Omental fat pad (tissue), 4 donors: Measurements from ENCODE around the gene BRSK1. TPM values are rescaled to one million over a fixed set of nuclear protein-coding genes. Genes with fewer than 3 reads are reported as not detected.

ENCODE experiments used
- ATAC-seq: fragments of 150-250 bp; one replicate; pipeline ENCODE4 v1.9.1; 2016; ENCODE audit warnings: mild to moderate bottlenecking, moderate library complexity; ENCODE audit not compliant: low FRiP score
- DNase-seq: peaks from one replicate; pipeline ENCODE4 v3.0.0-alpha.2; 2019; ENCODE audit warnings: low spot score
- CTCF ChIP-seq, 3 donors: fragments of 450-650 bp; IDR thresholded peaks; one replicate each; pipeline ENCODE4 v1.5.1; 2016 to 2017; ENCODE audit warnings: antibody characterized with exemption in 3 of 3, mild to moderate bottlenecking in 3 of 3, moderate library complexity in 2 of 3
- total RNA-seq, 4 donors: library from RNA; depleted of rRNA; stranded (reverse); fragments of >200 nt; gene quantifications; one replicate each; pipeline ENCODE4 v1.1.0, GENCODE V29; 2016

Gene BRSK1
- total RNA-seq, 4 donors from 2014 or later: 0.19 to 2.1 TPM; not detected in 2

GRCh38 chr19:55242517-55242916 is 41.3 kb upstream of the BRSK1 start:
- ATAC-seq (no peak), DNase-seq (no peak)
- no peak for TF ChIP-seq CTCF (IDR thresholded peaks at IDR 0.05)

- DNase-seq: no peak
- no peak for TF ChIP-seq CTCF (IDR thresholded peaks at IDR 0.05)
- ATAC-seq: no peak
Measured at GRCh38 chr19:55244004-55244680, 39.7 kb upstream of the BRSK1 start.

GRCh38 chr19:55245236-55245904 is 38.4 kb upstream of the BRSK1 start:
- no peak for DNase-seq
- no peak for TF ChIP-seq CTCF (IDR thresholded peaks at IDR 0.05)
- ATAC-seq: no peak

GRCh38 chr19:55246462-55247451 is 37.0 kb upstream of the BRSK1 start:
- no peak for TF ChIP-seq CTCF (IDR thresholded peaks at IDR 0.05)
- DNase-seq (no peak), ATAC-seq (no peak)

GRCh38 chr19:55247621-55248099 is 36.1 kb upstream of the BRSK1 start:
- DNase-seq (no peak), ATAC-seq (peak; percentile 55)
- no peak for TF ChIP-seq CTCF (IDR thresholded peaks at IDR 0.05)

- ATAC-seq (no peak), DNase-seq (no peak)
- TF ChIP-seq CTCF (IDR thresholded peaks at IDR 0.05): no peak
Measured at GRCh38 chr19:55248166-55248675, 35.6 kb upstream of the BRSK1 start.
